ENCODE data around the gene IGF1R.

DNA sequence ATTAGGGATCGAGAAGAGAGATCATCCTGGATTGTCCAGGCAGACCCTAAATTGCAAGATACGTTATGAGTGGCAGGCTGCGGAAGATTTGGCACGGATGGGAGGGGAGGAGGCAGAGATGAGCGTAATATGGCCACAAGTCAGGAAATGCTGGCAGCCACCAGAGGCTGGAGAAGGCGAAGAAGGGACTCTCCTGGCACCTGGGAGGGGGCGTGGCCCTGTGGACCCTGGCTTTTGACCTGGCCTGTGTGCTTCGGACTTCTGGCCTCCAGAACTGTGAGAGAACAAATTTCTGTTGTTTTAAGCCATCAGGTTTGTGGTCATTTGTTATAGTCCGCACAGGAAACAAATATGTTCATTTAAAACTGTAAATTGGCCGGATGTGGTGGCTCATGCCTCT, 31.9 kb upstream of the IGF1R start:
- TF ChIP-seq CTCF (IDR thresholded peaks at IDR 0.05) (no peak), POLR2AphosphoS5 (IDR thresholded peaks at IDR 0.05) (no peak)

Measured in suprapubic skin (tissue), 3 donors.